Nephron progenitor cell (in vitro differentiated cells): ENCODE data around the gene SLC1A1.

Experiments used
- DNase-seq: peaks from one replicate; pipeline ENCODE4 v3.0.0; 2021
- H3K27ac Mint-ChIP-seq: 2 replicates; pipeline ENCODE4 v1.8.0; 2021; ENCODE audit warnings: mild to moderate bottlenecking, moderate library complexity, mixed read lengths
- H3K27me3 Mint-ChIP-seq: 2 replicates; pipeline ENCODE4 v1.8.0; 2021; ENCODE audit warnings: mild to moderate bottlenecking, low read depth, mixed read lengths; ENCODE audit not compliant: poor library complexity
- H3K36me3 Mint-ChIP-seq: 2 replicates; pipeline ENCODE4 v1.8.0; 2021; ENCODE audit warnings: low read depth, mixed read lengths
- H3K4me1 Mint-ChIP-seq: 2 replicates; pipeline ENCODE4 v1.8.0; 2021; ENCODE audit warnings: mixed read lengths
- H3K4me3 Mint-ChIP-seq: 2 replicates; pipeline ENCODE4 v1.8.0; 2021; ENCODE audit warnings: mild to moderate bottlenecking, moderate library complexity, mixed read lengths
- H3K9me3 Mint-ChIP-seq: 2 replicates; pipeline ENCODE4 v1.8.0; 2021; ENCODE audit warnings: mild to moderate bottlenecking, moderate library complexity, mixed read lengths
- CTCF ChIP-seq: fragments of 200-600 bp; sonication (generic); IDR thresholded peaks from 2 replicates; pipeline ENCODE4 v1.5.0; 2021; ENCODE audit warnings: antibody characterized with exemption

The SLC1A1 gene

GRCh38 chr9:4555236-4555635 lies 65.0 kb downstream of the SLC1A1 start:
- no peak for DNase-seq

GRCh38 chr9:4558371-4558998 lies 68.2 kb downstream of the SLC1A1 start:
- no peak for DNase-seq
- Mint-ChIP-seq H3K4me1 (peaks cover 9% of the 10 kb centered on the region), H3K27ac (no peak overlapping the region), H3K4me3 (no peak overlapping the region), H3K9me3 (no peaks in the 10 kb centered on the region), H3K27me3 (no peaks in the 10 kb centered on the region), H3K36me3 (no peaks in the 10 kb centered on the region)
- TF ChIP-seq CTCF = no peak

More at GRCh38 chr9:4555236-4555635, 65.0 kb downstream of the SLC1A1 start:
- Mint-ChIP-seq H3K27me3 (no peaks in the 10 kb centered on the region), H3K36me3 (no peaks in the 10 kb centered on the region), H3K27ac (no peak overlapping the region), H3K4me1 (peaks cover 9% of the 10 kb centered on the region), H3K4me3 (no peak overlapping the region), H3K9me3 (no peaks in the 10 kb centered on the region)
- no peak for TF ChIP-seq CTCF

GRCh38 chr9:4559261-4560182 lies 69.3 kb downstream of the SLC1A1 start:
- no peak for TF ChIP-seq CTCF
- no peaks in the 10 kb centered on the region for H3K36me3 Mint-ChIP-seq
- DNase-seq = no peak
- H3K4me1 Mint-ChIP-seq = peaks cover 9% of the 10 kb centered on the region
- H3K27me3 Mint-ChIP-seq = no peaks in the 10 kb centered on the region
- H3K4me3 Mint-ChIP-seq = no peak overlapping the region
- H3K9me3 Mint-ChIP-seq = no peaks in the 10 kb centered on the region
- no peak overlapping the region for H3K27ac Mint-ChIP-seq

GRCh38 chr9:4563105-4563504 lies 72.8 kb downstream of the SLC1A1 start:
- DNase-seq = no peak
- Mint-ChIP-seq H3K27me3 (no peaks in the 10 kb centered on the region), H3K4me3 (no peak overlapping the region), H3K36me3 (no peaks in the 10 kb centered on the region), H3K27ac (no peak overlapping the region), H3K9me3 (no peaks in the 10 kb centered on the region), H3K4me1 (no peaks in the 10 kb centered on the region)
- TF ChIP-seq CTCF = no peak

GRCh38 chr9:4566806-4567205 lies 76.5 kb downstream of the SLC1A1 start:
- TF ChIP-seq CTCF = no peak
- no peaks in the 10 kb centered on the region for H3K9me3 Mint-ChIP-seq
- H3K4me1 Mint-ChIP-seq = no peaks in the 10 kb centered on the region
- H3K36me3 Mint-ChIP-seq = no peaks in the 10 kb centered on the region
- no peak for DNase-seq
- no peaks in the 10 kb centered on the region for H3K27me3 Mint-ChIP-seq
- H3K4me3 Mint-ChIP-seq = no peak overlapping the region
- H3K27ac Mint-ChIP-seq = no peak overlapping the region
